A172 (cell line): ENCODE data around the gene PSEN1. TPM values are rescaled to one million over a fixed set of nuclear protein-coding genes. Genes with fewer than 3 reads are reported as not detected.

Experiments
- DNase-seq: peaks from one replicate; pipeline ENCODE4 v3.0.0-alpha.2; 2015; ENCODE audit warnings: low spot score
- total RNA-seq: library from RNA; depleted of rRNA; stranded (reverse); fragments of >200 nt; shearing (Covaris generic); gene quantifications from 2 replicates; pipeline ENCODE4 v1.2.3, GENCODE V29; 2014

The PSEN1 gene
- total RNA-seq, 1 experiment from 2014 or later: 55.4 TPM

- DNase-seq: no peak
Measured at GRCh38 chr14:73253323-73253610, 117.0 kb downstream of the PSEN1 start.

- DNase-seq: no peak
Measured at GRCh38 chr14:73253721-73254120, 117.4 kb downstream of the PSEN1 start.

DNA sequence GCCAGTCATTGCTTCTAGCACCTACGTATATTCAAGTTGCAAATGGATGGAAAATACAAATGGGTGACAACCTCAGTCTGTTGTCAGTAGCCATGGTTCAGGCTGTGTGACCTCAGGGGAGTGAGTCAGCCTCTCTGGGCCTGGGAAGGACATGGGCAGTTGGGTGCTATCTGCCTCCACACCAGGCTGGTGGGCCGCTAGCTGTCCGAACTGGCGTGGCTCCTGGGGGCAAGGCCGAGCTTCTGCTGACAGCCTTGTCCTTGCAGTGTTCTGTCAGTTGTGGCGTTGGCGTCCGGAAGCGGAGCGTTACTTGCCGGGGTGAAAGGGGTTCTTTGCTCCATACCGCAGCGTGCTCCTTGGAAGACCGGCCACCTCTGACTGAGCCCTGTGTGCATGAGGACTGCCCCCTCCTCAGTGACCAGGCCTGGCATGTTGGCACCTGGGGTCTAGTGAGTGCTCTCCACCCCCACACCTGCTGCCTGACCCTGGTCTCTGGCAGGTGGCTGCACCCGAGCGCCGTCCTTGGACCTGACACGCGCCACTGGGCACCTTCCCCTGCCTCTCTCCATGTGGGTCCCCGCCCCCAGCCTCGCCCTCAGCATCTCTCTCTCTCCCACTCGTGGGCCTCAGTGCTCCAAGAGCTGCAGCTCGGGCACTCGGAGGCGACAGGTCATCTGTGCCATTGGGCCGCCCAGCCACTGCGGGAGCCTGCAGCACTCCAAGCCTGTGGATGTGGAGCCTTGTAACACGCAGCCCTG lies 118.1 kb downstream of the PSEN1 start:
- DNase-seq: no peak

GRCh38 chr14:73255005-73255400 lies 118.7 kb downstream of the PSEN1 start:
- no peak for DNase-seq

DNA sequence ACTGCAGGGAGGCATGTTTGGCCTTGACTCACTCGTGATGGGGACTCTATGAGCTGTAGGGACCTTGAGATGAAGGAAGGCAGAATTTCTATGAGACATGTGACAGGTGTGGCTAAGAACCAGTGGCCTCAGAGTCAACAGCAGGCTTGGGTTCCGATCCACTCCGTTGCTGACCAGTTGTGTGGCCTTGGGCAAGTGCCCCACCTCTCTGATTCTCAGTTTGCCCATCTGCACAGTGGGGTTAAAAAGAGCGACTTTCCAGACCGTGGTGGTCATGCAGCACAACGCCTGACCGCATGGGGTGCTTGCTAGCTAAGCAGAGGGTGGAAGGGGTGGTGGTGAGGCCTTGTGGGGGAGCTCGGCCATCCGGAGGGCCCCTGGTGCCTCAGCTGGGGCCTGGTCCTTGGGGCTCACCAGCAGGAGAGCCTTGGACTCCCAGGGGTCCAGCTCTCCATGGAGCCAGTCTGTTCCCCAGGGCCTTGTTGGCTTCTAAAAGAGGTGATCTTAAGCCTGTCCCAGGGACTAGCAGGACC lies 119.5 kb downstream of the PSEN1 start:
- DNase-seq: no peak

GRCh38 chr14:73258076-73258475 lies 121.8 kb downstream of the PSEN1 start:
- DNase-seq: no peak

DNA sequence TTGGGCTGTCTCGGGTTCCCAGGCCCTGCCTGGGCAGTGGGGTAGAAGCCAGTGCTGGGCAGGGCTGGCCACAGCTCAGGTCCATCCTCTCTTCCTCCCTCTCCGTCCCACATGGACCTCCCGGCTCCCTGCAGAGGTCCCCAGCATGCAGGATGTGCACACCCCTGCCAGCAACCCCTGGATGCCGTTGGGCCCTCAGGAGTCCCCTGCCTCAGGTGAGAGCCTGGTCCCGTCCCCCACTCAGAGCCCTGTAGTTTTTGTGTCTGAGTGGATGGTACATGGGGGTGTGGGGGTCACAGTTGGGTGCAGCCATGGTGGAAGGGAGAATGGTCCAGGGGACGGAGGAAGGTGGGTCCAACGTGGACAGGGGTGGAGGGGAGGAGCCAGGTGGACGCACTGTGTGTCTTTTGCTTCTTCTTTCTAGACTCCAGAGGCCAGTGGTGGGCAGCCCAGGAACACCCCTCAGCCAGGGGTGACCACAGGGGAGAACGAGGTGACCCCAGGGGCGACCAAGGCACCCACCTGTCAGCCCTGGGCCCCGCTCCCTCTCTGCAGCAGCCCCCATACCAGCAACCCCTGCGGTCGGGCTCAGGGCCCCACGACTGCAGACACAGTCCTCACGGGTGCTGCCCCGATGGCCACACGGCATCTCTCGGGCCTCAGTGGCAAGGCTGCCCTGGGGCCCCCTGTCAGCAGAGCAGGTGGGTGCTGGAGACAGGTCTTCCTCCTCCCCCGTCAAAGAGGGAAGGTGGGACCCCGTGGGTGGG lies 122.7 kb downstream of the PSEN1 start:
- DNase-seq: no peak

GRCh38 chr14:73259837-73260236 lies 123.5 kb downstream of the PSEN1 start:
- DNase-seq: no peak

DNA sequence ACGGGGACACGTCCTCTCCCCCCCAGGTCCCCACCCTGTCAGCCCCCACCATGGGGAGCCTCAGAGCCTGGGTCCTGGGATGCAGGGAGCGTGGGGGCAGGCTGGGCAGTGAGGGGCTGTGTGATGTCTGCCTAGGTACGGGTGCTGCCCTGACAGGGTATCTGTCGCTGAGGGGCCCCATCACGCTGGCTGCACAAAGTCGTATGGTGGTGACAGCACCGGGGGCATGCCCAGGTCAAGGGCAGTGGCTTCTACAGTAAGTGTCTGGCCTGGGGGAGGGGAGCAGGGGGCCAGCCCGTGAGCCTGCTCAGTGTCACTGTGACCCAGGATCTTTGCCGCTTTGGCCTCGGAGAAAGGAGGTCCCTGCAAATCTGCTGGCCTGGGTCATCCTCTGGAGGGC lies 124.3 kb downstream of the PSEN1 start:
- no peak for DNase-seq

GRCh38 chr14:73261075-73261474 lies 124.8 kb downstream of the PSEN1 start:
- no peak for DNase-seq

GRCh38 chr14:73261520-73262426 lies 125.5 kb downstream of the PSEN1 start:
- no peak for DNase-seq

DNA sequence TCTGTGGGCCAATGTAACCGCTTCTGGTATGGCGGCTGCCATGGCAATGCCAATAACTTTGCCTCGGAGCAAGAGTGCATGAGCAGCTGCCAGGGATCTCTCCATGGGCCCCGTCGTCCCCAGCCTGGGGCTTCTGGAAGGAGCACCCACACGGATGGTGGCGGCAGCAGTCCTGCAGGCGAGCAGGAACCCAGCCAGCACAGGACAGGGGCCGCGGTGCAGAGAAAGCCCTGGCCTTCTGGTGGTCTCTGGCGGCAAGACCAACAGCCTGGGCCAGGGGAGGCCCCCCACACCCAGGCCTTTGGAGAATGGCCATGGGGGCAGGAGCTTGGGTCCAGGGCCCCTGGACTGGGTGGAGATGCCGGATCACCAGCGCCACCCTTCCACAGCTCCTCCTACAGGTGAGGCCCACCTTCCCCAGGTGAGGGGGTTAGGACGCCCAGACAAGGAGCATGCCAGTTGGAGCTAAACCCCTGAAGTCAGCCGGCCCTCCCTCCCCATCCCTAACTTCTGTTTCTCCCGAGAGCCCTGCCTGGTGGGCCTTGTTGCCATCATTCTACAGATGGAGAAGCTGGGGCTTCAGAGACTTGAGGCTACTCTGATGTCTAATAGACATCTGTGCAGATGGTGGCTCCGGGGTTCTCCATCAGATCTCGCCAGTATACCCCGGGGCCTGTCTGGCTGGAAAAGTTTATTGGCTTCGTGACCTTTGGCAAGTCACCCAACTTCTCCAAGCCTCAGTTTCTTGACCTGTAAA lies 126.3 kb downstream of the PSEN1 start:
- no peak for DNase-seq

DNA sequence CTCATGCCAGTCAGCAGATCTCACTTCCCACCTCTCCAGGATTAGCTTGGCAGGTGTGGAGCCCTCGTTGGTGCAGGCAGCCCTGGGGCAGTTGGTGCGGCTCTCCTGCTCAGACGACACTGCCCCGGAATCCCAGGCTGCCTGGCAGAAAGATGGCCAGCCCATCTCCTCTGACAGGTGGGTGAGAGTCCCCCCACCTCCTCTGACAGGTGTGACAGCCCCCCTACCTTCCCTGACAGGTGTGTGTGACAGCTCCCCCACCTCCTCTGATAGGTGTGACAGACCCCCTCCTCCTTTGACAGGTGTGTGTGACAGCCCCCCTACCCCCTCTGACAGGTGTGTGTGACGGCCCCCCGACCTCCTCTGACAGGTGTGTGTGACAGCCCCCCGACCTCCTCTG lies 127.3 kb downstream of the PSEN1 start:
- DNase-seq: no peak

DNA sequence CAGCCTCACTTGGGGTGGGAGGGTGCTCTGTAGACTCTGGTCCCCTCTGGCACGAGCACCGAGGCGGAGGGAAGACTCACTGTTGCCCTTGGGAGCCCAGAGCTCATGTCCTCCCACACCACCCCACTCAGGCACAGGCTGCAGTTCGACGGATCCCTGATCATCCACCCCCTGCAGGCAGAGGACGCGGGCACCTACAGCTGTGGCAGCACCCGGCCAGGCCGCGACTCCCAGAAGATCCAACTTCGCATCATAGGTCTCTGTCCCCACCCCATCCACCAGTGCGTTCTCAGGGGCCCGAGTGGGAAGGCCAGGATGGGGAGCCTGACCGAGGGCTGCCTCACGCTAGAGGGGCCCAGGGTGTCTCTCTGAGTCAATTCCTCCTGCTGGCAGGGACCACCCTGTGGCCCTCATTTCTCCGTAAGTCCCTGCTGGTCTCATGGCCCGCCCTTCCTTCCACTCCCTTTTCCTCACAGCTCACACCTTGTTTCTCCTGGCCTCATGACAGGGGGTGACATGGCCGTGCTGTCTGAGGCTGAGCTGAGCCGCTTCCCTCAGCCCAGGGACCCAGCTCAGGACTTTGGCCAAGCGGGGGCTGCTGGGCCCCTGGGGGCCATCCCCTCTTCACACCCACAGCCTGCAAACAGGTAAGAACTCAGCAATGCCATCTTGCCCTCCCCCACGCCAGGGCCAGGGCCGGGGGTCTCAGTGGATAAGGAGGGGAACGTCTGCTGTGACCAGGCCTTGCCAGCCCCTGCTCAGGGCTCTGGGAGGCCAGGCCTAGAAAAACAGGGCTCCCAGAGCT lies 128.0 kb downstream of the PSEN1 start:
- DNase-seq: no peak

- no peak for DNase-seq
Measured at GRCh38 chr14:73264885-73265720, 128.8 kb downstream of the PSEN1 start.

- no peak for DNase-seq
Measured at GRCh38 chr14:73265721-73266046, 129.4 kb downstream of the PSEN1 start.

GRCh38 chr14:73266317-73266716 lies 130.0 kb downstream of the PSEN1 start:
- DNase-seq: no peak

DNA sequence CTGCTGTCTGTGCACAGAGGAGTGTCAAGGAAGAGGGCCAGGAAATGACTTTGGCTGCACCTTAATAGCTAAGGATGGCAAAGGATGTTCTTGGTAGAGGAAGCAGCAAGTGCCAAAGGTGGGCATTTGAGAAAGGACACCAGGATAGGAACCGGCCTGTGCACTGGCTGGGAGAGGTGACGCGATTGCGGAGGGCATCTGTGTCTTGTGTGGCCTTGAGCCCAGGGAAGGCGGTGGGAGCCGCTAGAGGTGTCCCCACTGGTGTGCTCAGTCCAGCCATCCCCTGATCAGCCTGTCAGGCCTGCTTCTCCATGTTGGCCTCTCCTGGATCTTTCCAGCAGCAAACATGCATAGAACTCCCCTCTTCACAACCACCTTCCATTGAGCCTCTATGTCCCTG lies 131.2 kb downstream of the PSEN1 start:
- no peak for DNase-seq

- DNase-seq: no peak
Measured at GRCh38 chr14:73269729-73270531, 133.6 kb downstream of the PSEN1 start.
